ENCODE measurements around the gene PTTG1IP. TPM values are rescaled to one million over a fixed set of nuclear protein-coding genes. Genes with fewer than 3 reads are reported as not detected.

Gene PTTG1IP, protein sequence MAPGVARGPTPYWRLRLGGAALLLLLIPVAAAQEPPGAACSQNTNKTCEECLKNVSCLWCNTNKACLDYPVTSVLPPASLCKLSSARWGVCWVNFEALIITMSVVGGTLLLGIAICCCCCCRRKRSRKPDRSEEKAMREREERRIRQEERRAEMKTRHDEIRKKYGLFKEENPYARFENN
- total RNA-seq (2014; rRNA removed; shearing (Covaris generic)) (680 and 814 TPM in 2 replicates), polyA plus RNA-seq (2016; fragmentation: Nextera tagmentation; extraction: Ambion mirVana) (676 and 703 TPM in 2 replicates)

DNA sequence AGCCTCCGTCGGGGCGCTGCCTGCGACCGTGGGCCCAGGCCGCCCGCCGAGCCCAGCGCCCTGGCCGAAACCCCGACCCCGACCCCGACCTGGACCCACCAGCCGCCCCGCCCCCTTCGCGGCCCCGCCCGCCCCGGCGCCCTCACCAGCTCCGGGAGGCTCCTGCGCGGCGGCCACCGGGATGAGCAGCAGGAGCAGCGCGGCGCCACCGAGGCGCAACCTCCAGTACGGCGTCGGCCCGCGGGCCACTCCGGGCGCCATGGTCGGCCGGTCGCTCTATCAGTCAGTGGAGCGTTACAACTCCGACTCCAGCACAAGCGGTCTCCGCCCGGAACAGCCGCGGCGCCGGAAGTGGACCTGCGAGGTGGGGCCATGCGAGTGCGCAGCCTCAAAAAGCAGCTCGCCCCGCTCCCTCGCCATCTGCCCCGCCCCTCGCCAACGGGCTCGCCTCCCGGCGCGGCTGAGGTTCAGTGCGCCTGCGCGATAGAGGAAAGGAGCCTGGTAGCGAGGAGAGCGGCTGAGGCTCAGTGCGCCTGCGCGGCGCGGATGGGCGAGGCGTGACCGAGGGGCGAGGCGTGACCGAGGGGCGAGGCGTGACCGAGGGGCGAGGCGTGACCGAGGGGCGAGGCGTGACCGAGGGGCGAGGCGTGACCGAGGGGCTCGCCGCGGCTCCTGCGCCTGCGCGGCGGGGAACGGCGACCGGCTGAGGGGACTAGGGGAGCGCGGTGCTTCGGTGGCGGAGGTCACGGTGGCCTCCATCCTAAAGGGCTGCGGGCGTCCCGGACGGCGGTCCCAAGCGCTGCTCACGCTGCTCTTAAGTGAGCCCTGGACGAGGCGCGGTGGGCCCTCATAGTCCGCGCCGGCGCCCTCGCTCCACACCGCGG lies at the start of gene PTTG1IP:
Gene PTTG1IP (minus strand): TSS at position 335 of the 884 bp plus-strand sequence. CDS start 74 bp downstream, at position 261.
- H3K9ac ChIP-seq = peak within 1 kb of the TSS; percentile 81
- no peaks in the 10 kb centered on the region for H3K9me2 ChIP-seq (ENCODE audit: insufficient read depth)
- H3F3A ChIP-seq (ENCODE audit: insufficient read depth) = peaks cover 40% of the 10 kb centered on the region
- no peak for TF ChIP-seq EZH2phosphoT487 (IDR thresholded peaks at IDR 0.05; ENCODE audit: insufficient read depth, low read depth)
- no peak for TF ChIP-seq EZH2 (IDR thresholded peaks at IDR 0.05; ENCODE audit: insufficient read depth, poor library complexity, severe bottlenecking)
- H3K4me3 ChIP-seq = peak within 1 kb of the TSS; percentile 95
- H3K4me2 ChIP-seq (ENCODE audit: unreplicated experiment) = peak within 1 kb of the TSS; percentile 95
- H4K20me1 ChIP-seq (ENCODE audit: insufficient read depth) = no peaks in the 10 kb centered on the region
- peak within 1 kb of the TSS; percentile 80 for H2AFZ ChIP-seq
- WGBS, 2 experiments (ENCODE audit: low coverage in 1 of 2, low lambda C conversion rate in 2 of 2, missing lambda C conversion rate in 2 of 2) = 1 to 3% methylated on average over 52 to 82 of the region's 123 CpGs
- in situ Hi-C loops (cut with MboI) = no loop called here
- H3K27me3 ChIP-seq (replicated peaks; ENCODE audit: insufficient read depth) = no peaks in the 10 kb centered on the region
- H3K36me3 ChIP-seq (ENCODE audit: low read depth) = no peaks in the 10 kb centered on the region
- DNase-seq = peak; percentile 99
- peaks cover 36% of the 10 kb centered on the region for H3K4me1 ChIP-seq (ENCODE audit: insufficient read depth)
- H3K79me2 ChIP-seq (ENCODE audit: insufficient read depth) = peaks cover 47% of the 10 kb centered on the region
- peak within 1 kb of the TSS; percentile 70 for H3K27ac ChIP-seq
- H3K9me3 ChIP-seq (ENCODE audit: low read depth) = no peaks in the 10 kb centered on the region

DNA sequence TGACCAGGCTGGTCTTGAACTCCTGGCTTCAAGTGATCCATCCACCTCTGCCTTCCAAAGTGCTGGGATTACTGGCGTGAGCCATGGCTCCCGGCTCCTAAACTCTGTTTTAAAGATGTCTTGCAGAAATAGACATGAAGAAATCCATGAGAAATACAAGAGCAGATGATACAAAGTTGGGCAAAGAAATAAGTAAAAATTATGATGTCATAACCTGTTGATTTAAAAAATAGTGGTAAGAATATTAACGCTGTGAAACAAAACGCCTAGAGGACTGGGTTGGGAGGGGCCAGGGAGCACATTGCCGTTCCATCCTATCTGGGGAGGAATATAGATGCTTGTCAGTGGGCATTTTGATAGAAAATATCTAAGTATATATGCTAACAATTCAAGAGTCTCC lies 48.4 kb upstream of the PTTG1IP start:
- Histone ChIP-seq H3K27ac (no peak overlapping the region), H3K4me3 (no peak overlapping the region), H3K9ac (no peak overlapping the region), H3F3A (ENCODE audit: insufficient read depth) (peaks cover 17% of the 10 kb centered on the region), H3K36me3 (ENCODE audit: low read depth) (no peaks in the 10 kb centered on the region), H2AFZ (no peak overlapping the region), H4K20me1 (ENCODE audit: insufficient read depth) (no peaks in the 10 kb centered on the region), H3K79me2 (ENCODE audit: insufficient read depth) (no peaks in the 10 kb centered on the region), H3K9me3 (ENCODE audit: low read depth) (no peaks in the 10 kb centered on the region), H3K27me3 (replicated peaks; ENCODE audit: insufficient read depth) (no peaks in the 10 kb centered on the region), H3K4me2 (ENCODE audit: unreplicated experiment) (no peak overlapping the region), H3K4me1 (ENCODE audit: insufficient read depth) (peaks cover 24% of the 10 kb centered on the region), H3K9me2 (ENCODE audit: insufficient read depth) (no peaks in the 10 kb centered on the region)
- no peak for DNase-seq
- TF ChIP-seq EZH2 (IDR thresholded peaks at IDR 0.05; ENCODE audit: insufficient read depth, poor library complexity, severe bottlenecking) = no peak
- TF ChIP-seq EZH2phosphoT487 (IDR thresholded peaks at IDR 0.05; ENCODE audit: insufficient read depth, low read depth) = no peak
- in situ Hi-C loops (cut with MboI) = no loop called here
- WGBS, 2 experiments (ENCODE audit: low coverage in 1 of 2, low lambda C conversion rate in 2 of 2, missing lambda C conversion rate in 2 of 2) = 84 to 88% methylated on average over 5 of the region's 5 CpGs

DNA sequence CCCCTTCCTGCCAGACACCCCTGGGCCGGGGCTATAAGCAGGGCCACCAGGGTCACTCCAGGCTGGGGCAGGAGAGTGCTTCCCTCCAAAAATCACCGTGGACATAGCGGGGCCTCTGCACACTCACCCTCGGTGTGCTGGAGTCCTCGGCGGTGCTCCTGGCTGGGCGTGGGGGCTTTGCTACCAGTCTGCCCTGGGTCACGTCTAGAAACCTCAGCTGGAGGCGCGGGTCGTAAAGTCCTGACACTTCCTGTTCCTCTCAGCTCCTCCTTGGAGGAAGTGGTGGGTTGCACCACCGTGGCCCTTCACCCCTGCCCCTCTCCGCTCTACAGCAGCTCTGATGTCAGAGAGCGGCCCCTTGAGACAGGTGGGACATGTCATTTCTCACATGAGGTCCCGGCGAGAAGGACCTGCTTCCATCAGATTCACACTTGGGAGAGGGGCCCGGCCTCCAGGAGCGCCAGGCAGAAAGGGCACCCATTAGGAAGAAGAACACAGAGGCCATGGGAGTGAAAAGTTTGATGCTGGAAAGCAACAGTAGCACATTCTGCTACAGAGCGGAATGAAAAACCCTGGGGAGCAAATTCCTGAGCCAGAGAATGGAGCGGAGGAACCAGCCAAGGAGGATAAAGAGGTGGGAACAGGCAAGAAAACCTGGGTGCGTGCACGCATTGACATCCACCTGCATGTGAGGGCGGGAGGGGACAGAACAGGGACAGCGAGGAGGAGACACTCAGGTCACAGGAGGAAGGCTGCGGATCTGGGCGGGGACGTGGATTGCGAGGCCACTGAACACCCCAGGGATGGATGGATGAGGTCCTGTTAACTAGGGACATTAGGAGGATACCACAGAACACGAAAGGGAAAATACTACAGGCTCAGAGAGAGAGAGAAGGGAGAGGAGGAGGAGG lies 47.5 kb upstream of the PTTG1IP start, which contains the start of gene ITGB2:
Gene ITGB2 (minus strand): TSS at position 206 of the 911 bp plus-strand sequence. CDS start 10,117 bp downstream, outside the sequence.
- Histone ChIP-seq H3K36me3 (ENCODE audit: low read depth) (no peaks in the 10 kb centered on the region), H3K27ac (no peak within 1 kb of the TSS), H3K79me2 (ENCODE audit: insufficient read depth) (no peaks in the 10 kb centered on the region), H3K4me1 (ENCODE audit: insufficient read depth) (peaks cover 14% of the 10 kb centered on the region), H2AFZ (no peak within 1 kb of the TSS), H4K20me1 (ENCODE audit: insufficient read depth) (no peaks in the 10 kb centered on the region), H3K4me3 (no peak within 1 kb of the TSS), H3K4me2 (ENCODE audit: unreplicated experiment) (no peak within 1 kb of the TSS), H3K9ac (no peak within 1 kb of the TSS), H3K9me2 (ENCODE audit: insufficient read depth) (no peaks in the 10 kb centered on the region), H3K9me3 (ENCODE audit: low read depth) (no peaks in the 10 kb centered on the region), H3K27me3 (replicated peaks; ENCODE audit: insufficient read depth) (no peaks in the 10 kb centered on the region), H3F3A (ENCODE audit: insufficient read depth) (peaks cover 14% of the 10 kb centered on the region)
- 72 to 73% methylated on average over 29 of the region's 29 CpGs for WGBS, 2 experiments (ENCODE audit: low coverage in 1 of 2, low lambda C conversion rate in 2 of 2, missing lambda C conversion rate in 2 of 2)
- TF ChIP-seq EZH2 (IDR thresholded peaks at IDR 0.05; ENCODE audit: insufficient read depth, poor library complexity, severe bottlenecking) = no peak
- TF ChIP-seq EZH2phosphoT487 (IDR thresholded peaks at IDR 0.05; ENCODE audit: insufficient read depth, low read depth) = no peak
- in situ Hi-C loops (cut with MboI) = no loop called here
- DNase-seq = no peak
